Right ventricle myocardium inferior (tissue), 1 donor: Measurements from ENCODE around the gene ANKRD28. TPM values are rescaled to one million over a fixed set of nuclear protein-coding genes. Genes with fewer than 3 reads are reported as not detected.

Source experiments
- ATAC-seq: fragments of 200-7000 bp; cut with Tn5 transposase; one replicate; pipeline ENCODE4 v1.9.1; 2020; ENCODE audit warnings: mild to moderate bottlenecking, moderate library complexity
- DNase-seq: peaks from one replicate; pipeline ENCODE4 v3.0.0; 2021; ENCODE audit errors: missing footprints
- intact Hi-C: fragments of 100-400 bp; cut with DNase I; formaldehyde crosslinking; loops from one replicate; pipeline ENCODE4 v1.11.0; 2022
- total RNA-seq: library from RNA; stranded (reverse); fragmentation: NEBNext Ultra II Directional; extraction: Animal tissue kit (Norgen Biotek cat#: 25700); gene quantifications from one replicate; pipeline ENCODE4 v1.2.1, GENCODE V29; 2021
- donor health status: DM: no; HTN: yes; CAD: no; lungs with severe emphysema.

ANKRD28 gene
- total RNA-seq, 1 donor from 2014 or later: 23.6 TPM

DNA sequence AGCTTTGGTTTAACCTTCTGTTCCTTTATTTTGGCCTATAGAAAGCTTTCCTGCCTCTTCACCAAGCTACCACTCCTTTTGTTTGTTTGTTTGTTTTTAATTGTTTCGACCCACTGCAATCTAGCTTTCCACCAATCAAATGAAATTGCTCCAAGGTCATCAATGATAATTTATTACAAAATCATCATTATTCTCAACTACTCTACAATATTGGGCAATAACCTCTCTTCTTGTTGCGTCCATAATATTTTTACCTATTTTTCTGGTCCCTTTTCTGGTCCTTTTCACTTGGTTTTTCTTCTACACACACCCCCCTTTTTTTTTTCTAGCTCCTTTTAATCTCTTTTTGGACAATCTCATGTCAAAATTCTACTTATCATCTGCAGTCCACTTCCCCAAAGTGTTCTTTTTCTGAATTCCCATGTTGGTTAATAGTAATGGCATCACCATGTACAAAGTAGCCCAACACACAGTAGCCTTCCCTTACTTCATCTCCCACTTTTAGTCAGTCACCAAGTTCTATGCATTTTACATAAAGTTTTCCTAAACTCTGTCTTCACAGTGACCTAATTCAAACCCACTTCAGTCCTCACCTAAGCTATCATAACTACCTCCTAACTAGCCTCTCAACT, 11.0 kb upstream of the ANKRD28 start:
- DNase-seq (no peak), ATAC-seq (no peak)
- intact Hi-C loops: no loop called here

DNA sequence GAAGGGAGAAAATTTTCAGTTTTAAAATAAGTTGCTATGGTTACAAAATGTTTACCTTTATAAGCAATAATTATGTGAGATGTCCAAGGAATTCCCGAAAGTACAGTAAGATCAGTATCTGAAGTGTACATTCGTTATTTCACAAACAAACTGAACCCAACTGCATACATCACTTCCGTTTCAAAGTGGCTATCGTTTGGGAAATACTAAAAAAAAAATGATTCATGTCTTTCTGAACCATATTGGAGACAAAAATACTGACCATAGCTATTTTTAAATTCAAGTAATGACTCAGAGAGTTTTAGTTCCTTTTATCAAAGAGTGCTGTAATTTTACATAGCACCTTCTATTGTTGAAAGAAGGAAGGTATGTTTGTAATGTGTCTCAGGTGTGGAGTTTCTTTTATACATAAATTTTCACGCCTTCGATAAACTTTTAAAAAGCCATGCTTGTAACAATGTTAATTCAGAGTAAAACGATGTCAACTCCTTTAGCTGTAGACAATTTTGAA, 8.0 kb upstream of the ANKRD28 start:
- intact Hi-C loops: no loop called here
- no peak for DNase-seq

DNA sequence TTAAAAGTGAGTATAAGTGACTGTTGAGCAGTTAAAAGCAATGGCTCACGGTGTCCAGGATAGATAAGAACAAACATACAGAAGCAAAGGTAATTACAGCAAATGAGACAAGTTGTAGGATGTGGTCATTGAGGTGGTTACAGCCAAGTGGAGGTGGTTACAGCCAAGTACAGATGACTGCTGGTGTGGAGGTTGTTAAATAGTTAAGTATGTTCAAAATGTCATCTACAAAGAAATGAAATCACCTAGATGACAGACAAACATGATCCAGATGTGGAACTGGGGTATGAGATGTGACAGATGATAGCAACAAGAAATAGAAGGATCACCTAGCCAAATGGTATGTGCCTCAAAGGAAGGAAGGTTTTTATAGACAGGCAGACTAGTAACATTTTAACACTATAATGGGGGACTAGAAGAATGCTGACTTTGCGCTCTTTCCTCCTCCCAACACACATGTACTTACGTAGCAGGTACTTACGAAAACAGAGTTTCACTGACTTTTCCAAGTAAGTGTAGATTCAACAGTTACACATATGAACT, 6.8 kb upstream of the ANKRD28 start:
- no peak for ATAC-seq
- intact Hi-C loops: no loop called here
- no peak for DNase-seq

More for the DNA sequence above, 8.0 kb upstream of the ANKRD28 start:
- no peak for ATAC-seq

DNA sequence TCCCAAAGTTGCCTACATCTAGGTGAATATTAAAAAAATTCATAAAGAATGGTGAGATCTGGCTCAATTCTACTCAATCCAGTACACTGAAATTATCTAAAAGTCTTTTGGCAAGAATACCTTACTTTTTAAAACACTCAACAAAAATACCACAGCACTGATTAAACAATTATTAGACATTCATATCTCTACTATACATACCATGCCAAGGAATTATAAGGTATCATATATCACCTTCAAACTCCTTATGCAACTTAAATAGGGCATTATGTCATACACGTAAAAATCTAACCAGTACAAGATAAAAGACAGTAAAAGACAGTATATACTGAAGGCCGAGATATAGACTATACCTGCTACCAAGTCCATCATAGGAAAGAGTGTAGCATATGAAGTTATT, 6.1 kb upstream of the ANKRD28 start:
- ATAC-seq (no peak), DNase-seq (no peak)
- intact Hi-C loops: no loop called here

DNA sequence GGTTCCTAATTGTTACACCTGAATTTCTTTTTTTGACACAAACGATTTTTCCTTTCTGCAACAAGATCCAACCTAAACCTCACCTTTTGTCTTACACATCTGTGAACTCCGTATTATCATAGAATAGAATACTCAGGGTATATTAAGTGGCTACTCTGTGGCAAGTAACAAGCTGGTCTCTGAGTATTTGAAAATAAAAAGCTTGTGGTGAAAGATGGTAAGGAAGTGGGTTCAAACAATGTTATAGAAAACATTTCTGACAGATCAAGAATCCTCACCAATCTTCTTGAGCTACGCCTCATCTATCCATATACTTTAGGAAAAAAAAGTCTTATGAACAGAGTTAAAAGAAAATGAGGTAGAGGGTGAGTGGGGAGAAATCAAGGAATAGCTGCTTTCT, 3.5 kb upstream of the ANKRD28 start:
- intact Hi-C loops: no loop called here
- DNase-seq: no peak
- no peak for ATAC-seq

DNA sequence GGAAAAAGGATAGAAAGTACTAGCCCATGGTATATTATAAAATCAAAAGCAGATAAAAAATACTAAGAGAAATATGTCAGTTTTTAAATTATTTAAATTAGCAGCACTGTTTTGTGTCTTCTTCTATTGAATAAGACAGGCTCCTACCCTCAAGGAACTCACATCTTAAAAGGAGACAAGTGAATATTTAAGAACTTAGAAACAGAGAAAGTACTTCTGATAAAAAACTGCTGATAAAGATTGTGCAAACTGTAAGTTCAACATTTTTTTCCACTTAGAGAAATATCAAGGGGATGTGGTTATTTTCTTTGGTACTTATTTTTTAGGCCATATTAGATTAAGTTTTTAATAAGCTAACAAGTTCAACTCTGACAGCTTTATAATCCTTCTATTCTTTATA, 3.0 kb upstream of the ANKRD28 start:
- DNase-seq (no peak), ATAC-seq (no peak)
- intact Hi-C loops: no loop called here

DNA sequence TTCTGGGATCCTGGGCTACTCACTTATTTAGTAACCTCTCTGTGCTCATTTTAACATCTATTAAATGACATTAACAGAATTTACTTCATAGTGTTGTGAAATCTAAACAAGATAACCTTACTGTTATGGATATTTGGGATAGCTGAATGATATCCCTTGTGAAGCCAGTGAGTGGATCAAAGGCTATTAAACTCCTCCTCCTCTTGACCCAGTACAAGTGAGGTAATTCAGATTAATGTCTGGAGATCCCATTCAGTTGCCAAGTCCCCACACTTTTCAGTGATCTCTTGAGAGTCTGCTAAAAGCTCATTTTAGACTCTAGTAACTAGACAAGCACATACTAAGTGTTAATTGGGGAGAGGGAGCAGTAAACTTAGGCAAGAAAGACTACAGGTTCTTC, 2.5 kb upstream of the ANKRD28 start:
- ATAC-seq: no peak
- intact Hi-C loops: no loop called here
- no peak for DNase-seq

DNA sequence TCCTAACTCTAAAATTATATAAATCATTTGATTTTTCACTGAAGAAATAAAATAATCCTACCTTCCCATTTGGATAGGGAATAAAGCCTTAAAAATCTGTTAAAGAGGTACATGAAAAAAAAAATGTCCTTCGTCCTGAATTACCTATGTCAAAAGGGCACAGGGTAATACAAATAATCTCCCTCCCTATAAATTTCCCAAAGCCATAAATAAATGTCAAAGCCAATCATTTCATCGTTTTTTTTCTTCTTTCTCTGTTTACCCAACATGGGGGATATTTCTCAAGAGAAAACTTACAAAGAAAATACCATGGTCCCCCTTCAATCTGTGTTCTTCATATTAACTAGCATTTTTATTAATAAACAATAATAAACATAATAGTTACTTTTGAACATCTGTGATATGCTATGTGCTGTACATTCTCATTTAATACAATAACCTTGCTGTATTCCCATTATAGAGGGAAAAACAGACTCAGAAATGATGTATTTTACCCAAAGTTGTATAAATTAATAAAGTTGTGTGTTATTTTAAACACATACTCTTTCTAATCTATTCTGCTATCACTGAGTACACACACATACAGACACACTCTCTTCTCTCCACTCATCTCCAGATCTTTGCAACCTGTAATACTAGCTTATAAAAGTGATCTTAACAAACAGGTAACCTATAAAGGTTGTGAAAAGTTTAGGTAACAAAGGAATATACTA, 910 bp upstream of the ANKRD28 start:
- ATAC-seq: no peak
- intact Hi-C loops: no loop called here
- DNase-seq: no peak

DNA sequence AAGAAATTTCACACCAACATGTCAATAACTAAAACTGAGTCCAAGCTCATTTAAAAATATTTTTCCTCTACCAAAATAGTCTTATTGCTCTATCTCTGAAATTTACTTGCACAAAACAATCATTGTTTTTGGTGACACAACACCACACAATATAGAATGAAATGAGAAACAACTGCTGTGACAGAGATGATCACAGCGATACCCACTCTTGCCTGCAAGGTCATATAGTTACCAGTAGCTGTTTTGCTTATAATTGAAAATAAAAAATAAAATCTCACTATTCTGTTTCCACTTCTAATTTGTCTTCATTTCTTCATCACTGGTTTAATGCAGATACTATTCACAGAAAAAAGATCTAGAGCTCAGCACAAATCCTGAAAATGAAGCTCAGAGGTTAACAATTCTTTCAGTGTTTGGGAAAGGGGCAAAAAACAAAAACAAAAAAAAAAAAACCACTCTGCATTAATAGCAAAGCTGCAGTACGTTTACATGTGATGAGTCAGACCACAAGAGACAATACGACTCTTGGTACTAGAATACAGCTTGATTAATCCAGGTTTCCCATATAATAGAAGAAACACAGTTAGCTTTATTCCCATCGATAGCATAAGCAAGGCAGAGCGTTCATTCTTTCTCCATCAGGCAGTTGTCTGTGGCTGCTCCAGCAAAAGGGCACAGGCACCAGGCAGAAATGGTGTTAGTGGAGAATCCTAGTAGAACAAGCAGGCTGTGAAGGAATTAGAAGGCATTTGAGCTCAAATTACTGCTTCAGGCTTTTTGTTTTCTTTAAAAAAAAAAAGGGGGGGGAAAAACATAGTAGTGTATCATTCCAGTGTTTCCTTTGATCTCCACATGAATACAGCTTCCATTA, 773 bp downstream of the ANKRD28 start:
- DNase-seq (no peak), ATAC-seq (no peak)
- intact Hi-C loops: no loop called here

DNA sequence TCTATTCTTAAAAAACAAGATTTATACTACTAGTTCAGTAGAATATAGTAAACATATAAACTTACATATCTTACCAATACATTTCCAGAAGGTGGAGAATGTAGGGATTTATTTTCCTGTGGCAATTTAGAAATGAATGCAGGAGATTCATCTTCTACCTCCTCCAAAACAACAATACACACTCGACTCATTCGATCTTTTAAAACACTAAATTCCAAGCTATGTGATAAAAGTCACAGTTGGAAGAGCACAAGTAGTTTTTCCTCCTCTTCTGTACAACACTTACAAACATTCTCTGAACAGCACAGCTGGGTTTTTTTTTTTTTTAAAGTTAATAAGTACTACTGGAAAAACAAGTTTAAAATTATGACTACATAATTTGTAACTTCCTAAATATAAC, 1.4 kb downstream of the ANKRD28 start:
- intact Hi-C loops: no loop called here
- ATAC-seq: no peak
- DNase-seq: no peak

DNA sequence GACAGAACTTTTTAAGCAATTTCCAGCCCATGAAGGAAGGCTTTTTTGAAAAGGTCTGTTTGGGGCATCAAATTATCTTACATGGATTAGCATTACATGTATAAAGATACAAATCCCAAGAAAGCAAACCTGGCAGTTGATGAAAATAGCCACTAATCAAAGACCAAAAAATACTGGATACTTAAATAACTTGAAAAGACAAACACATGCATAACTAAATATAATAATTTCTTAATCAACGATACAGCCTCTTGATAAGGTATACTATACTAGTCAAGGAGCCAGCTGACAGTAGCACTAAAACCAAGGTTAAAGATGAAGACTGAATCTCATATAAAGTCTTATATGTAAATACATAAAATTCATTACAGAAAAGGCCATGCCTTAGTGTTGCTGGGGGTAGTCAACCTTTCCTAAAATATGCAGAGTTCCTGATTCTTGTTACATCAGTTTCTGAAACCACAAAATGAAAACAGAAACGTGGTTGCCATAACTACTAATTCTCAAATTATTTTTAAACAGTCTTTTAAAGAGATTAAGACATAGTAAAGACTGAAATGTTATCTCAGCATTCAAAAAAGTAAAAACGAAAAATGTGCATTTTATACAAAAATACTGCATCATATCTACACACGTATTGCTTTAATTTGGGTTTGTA, 2.0 kb downstream of the ANKRD28 start:
- intact Hi-C loops: no loop called here
- no peak for ATAC-seq

DNA sequence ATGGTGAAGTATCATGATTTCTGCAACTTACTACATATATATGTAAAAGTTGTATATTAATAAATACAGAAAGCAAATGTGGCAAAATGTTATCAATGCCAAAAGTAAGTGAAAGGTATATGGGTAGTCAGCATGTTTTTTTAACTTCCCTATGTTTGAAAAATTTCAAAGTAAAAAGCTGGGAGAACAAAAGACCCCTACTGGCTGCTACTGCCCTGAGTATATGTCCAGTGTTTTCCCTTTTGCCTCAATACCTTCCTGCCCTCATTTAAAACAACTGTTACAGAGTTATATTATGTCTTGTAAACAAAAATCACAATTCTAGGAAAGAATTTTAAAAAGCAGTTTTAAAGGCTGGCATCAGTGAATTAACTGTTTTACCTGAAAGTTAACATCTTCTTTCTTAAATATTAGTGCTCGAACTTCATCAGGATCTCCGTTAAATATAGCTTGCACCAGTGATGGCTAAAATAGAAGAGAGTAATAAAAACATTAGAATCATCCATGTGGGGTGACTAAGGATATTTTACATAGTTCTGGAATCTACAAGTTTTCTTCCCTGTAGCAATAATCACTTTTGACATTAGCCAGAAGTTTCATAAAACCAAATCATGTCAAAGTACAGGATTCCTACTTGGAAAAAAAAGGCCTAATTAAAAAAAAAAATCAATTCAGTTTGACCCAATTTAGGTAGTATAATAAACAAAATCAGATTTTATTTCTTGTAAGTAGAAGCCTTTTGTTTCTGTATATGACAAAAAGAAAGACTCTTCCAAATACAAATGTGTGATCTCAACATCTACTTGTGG, 2.7 kb downstream of the ANKRD28 start:
- DNase-seq (no peak), ATAC-seq (no peak)
- intact Hi-C loops: no loop called here

More for the DNA sequence above, 2.0 kb downstream of the ANKRD28 start:
- no peak for DNase-seq

DNA sequence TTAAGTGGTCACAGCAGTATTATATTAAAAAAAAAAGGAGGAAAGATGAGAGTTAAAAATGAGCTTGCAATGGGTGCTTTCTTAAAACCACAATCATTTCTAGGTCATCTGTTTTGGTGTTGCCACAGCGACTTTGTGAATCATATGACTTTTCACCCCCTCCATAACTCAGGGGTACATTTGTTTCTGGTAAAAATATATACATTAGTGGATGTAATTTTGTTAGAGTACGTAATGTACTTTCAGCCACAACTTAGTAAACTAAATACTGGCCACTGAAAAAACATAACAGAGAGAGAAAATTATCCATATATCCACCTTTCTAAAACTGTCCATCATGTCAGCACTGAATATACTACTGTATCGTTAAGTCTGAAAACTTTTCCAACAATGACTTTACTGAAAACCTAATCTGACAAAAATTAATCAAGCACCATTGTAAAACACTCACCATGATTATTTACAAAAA, 3.4 kb downstream of the ANKRD28 start:
- DNase-seq: no peak
- intact Hi-C loops: no loop called here
- no peak for ATAC-seq

DNA sequence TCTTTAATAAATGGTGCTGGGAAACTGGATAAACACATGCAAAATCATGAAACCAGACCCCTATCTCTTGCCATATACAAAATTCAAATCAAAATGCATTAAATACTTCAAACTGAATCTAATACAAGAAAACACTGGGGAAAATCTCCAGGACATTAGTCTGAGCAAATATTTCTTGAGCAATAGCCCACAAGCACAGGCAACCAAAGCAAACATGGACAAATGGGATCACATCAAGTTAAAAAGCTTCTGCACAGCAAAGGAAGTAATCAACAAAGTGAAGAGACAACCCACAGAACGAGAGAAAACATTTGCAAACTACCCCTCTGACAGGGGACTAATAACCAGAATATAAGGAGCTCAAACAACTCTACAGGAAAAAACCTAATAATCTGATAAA, 6.3 kb downstream of the ANKRD28 start:
- ATAC-seq: no peak
- intact Hi-C loops: no loop called here
- no peak for DNase-seq

DNA sequence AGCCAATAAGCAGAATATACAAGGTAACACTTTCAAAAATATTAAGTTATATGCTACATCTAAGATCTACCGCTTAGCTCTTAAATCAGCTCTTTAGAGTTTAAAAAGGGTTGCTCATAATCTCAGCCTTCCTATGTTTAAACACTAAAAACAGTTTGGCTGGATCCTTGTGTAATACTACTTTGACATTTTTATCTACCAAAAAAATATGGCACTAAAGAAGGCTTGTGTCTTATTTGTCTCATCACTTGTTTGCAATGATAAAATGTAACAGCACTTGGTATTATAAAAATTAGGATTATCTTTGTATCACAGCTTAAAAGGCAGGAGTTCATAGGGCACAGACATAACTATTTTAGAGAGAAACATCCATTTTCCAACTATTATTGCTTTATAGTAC, 9.8 kb downstream of the ANKRD28 start:
- intact Hi-C loops: no loop called here
- no peak for ATAC-seq
- DNase-seq: no peak

DNA sequence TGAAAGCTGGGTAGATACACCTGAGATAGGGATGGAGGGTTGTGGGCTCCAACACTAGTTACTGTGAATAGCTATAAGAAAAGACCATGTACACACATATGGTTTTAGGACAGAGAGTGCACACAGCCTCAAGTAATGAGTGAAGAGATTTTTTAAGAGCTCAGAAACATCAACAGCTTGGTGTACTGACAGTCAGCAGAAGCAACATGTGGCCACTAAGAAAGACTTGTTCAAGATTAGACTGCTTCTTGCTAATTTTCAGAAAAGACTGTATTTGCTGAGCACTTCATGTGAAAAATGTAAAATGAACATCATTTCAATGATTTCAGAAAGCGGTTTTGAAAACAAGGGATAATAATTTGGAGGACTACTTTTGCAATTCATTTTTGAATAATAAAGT, 10.3 kb downstream of the ANKRD28 start:
- ATAC-seq (no peak), DNase-seq (no peak)
- intact Hi-C loops: no loop called here

DNA sequence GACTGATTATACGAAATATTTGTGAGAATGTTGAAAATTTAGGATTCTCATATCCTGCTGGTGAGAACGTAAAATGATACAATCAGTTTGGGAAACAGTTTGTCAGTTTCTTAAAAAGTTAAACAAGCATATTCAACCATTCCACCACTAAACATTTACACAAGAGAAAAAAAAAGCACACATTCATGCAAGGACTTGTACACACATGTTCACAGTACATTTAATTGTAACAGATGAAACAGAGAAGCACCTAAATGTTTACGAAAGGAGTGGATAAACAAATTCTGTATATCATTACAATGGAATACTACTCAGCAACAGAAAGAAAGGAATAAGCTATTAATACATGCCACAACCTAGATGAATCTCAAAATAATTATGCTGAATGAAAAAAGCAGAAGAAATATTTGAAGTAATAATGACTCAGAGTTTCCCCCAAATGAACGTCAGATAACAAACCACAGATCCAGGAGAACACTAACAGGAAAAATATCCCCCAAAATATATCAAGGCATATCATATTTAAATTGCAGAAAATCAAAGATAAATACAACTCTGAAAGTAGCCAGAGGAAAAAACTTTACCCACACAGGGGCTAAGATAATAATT, 14.3 kb downstream of the ANKRD28 start:
- no peak for ATAC-seq
- intact Hi-C loops: no loop called here
- DNase-seq: no peak

DNA sequence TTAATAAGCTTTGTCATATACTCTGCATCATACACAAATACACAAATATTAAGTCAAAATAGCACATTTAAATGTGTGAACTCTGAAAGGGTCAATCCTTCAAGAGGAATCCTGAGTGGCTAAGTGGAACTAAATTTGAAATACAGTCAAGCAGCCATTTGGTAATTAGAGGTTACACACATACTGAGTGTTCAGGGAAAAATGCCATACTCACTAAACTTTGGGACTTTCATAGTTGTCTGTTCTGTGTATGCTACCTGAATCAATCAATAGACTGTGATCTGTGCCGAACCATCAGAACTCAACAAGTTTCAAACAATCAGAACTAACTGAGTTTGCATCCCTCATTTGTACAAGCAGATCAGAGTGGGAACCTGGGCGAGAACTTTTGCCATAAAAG, 15.3 kb downstream of the ANKRD28 start:
- no peak for DNase-seq
- intact Hi-C loops: no loop called here
- no peak for ATAC-seq
